Non-pigmented ciliary epithelial cell (primary cell): ENCODE results near the gene NOS1AP.
"Not testable (repeated sequence)": the region's sequence is repeated elsewhere in the genome, so short reads cannot be mapped to it uniquely, and the experiment has no call there.

ENCODE experiments used
- DNase-seq: peaks from one replicate; pipeline ENCODE4 v3.0.0-alpha.2; 2010; ENCODE audit warnings: low read depth

The NOS1AP gene

DNA sequence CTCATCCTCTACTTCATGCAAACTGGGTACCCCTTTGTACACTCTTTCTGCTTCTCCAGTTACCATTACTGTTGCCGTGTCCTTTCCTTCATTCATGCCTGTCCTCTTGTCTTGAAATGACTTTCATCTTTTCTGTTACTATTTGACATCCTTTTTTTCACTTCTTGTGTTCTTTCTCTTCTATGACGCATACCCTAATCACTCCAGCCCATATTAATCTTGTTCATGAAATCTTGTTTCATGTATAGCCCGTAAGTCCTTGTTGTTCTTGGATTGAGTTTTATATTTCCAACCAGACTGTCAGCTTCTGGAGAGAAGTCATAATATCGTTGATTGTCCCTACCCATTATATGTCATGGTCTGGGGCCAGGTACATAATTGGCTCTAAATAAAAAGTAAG is 126.1 kb downstream of the NOS1AP start:
- no peak for DNase-seq

DNA sequence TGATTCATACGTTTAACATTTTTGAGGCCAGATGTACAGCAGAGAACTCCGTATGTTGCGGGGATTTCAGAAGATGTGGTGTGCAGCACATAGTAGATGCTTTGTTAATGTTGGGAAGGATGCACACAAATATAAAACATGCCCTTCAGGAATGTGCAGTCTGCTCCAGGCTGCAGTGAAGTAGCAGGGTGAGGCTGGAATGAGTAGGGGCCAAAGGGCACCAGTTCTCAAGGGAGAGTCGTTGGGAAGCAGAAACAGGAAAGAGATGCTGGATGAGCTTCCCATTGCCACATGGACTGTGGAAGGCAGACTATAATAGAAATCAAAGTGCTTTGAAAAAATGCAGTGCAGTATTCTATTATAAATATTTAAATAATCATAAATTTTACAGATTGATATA is 126.9 kb downstream of the NOS1AP start:
- no peak for DNase-seq

DNA sequence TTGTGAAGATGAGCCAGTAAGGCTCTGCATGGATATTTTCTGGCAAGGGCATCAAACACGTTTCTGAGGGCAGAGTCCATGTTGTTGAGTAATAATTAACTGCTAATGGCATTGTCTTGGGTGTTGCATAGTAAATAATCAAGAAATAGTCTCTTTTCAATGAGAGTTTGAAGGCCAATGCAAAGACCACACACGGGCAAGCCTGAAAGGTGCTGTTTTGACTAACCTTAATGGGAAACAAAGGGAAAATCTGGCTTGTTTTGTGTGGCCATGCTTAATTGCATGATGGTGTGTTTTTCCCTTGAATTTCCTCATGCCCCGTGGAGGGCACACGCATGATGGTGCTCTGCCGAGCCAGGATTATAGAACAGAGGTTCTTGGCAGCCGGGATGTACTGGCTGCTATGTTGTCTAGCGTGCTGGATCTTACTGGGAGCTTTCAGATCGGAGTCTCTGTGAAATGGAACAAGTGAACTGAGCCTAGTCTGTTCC is 127.6 kb downstream of the NOS1AP start:
- DNase-seq, result no peak

DNA sequence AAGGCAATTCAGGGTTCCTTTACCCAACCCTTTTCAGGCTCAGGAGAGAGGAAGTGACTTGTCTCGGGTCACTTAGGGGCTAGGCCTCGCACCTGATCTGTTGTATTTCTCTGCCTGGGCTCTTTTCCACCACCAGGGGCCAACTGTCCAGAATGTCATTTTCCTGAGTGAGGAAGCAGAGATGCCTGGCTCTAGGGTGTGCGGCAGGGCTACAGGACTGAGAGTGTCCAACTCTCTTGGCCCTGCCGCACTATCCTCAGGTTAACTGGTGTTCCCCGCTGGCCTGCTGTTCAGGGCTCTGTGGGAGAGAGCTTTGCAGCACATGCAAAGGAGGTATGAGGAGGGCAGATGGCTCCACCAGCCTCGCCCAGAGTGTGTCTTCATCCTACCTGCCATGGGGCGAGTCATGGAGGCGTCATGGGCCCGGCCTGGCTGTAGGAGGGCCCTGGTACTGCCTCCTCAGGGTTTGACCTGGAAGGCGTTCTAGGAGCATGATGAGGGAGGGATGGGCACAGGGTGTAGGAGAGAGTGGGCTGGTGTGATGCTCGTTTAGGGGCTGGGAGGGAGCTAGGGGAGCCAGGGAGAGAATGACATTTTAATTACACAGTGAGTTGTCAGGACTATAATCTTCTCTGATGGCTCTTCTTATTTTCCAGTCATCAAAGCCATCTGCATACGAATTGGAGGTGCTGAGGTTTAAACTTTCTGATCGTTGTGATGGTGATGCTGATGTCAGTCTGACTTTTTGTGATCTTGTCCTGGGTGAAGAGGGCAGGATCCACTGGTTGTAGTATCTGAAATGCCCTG is 128.3 kb downstream of the NOS1AP start:
- no peak for DNase-seq

DNA sequence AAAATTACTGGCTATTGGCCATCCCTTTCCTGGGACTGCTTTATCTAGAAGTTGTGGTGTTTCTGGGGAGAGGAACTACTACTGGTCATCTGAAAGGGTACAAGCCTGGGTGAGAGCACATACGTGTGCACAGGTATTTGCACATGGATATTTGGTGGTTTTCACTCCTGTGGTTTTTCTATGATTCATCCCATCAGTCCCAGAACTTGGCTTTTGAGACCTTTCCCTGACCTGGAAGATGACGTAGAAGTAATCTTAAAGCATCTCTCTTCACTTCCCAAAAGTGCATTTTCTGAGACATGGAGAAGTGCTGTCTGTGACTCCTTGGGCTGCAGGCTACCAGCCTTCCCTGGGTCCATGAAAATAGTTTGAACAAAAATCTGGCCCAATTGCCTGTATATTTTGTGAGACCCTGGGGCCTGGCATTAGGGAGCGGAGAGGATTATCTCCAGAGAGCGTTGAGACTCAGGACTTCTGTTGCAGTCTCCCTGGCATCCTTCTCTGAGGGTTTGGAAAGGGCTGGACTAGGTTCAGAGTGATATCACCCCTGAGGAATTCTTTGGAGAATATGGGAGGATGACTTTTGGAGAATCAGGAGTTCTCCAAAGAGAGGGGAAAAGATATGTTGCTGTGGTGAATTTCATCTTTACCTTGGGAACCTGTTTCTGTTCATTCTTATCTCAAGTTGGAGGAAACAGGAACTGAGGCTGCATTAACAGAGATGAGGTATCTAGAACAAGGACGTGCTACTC is 130.8 kb downstream of the NOS1AP start:
- no peak for DNase-seq

DNA sequence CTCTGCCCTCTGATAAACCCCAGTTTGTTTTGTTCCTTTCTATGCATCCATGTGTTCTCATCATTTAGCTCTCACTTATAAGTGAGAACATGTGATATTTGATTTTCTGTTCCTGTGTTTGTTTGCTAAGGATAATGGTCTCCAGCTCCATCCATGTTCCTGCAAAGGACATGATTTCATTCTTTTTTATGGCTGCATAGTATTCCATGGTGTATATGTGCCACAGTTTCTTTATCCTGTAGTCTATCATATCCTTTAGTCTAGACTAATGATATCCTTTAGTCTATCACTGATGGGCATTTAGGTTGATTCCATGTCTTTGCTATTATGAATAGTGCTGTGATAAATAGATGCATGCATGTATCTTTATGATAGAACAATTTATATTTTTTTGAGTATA is 131.6 kb downstream of the NOS1AP start:
- not testable (repeated sequence) for DNase-seq

DNA sequence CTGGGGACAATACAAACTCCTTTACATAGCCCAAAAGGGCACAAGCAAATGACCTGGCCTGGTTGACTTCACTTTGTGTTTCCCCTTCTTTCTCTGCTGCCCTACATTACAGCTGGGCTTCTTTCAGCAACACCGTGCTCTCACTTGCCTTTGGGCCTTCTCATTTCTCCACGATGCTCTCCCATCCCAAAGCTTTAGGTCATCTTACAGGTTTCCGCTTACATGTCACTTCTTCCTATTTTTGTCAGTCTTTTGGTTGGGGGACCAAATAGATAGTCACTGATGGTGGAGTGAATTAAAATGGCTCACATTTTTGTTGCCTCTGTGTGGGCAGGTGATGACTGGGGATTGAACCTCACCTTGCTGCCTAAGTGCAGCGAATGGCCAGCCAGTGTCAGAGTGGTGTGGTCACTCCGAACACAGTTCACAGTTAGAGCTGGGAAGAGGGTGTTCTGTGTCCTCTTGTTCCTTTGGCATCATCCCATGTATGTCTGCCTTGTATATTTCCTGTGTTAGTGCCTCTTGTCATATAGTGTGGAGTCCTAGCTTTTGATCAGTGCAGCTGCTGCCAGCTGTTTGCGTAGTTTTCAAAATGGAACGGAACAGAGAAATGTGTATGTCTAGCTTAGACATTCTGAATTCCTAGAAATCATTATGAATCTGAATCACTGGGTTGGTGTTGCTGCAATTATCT is 134.8 kb downstream of the NOS1AP start:
- DNase-seq, result no peak

DNA sequence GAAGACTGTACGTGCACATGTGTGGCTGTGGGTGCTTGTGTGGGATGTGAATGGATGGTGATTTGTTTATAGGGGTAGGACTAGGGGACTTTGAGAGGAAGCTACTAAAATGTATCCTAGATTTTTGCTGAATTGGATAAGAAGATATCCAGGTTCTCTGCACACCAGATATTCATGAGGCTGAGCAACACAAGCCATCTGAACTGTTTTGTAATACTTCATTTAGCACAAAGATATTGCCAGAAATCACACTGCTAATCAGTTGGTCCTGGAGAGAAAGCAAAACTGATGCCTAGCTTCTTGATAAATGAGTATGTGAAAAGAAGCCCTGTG is 135.3 kb downstream of the NOS1AP start:
- no peak for DNase-seq

DNA sequence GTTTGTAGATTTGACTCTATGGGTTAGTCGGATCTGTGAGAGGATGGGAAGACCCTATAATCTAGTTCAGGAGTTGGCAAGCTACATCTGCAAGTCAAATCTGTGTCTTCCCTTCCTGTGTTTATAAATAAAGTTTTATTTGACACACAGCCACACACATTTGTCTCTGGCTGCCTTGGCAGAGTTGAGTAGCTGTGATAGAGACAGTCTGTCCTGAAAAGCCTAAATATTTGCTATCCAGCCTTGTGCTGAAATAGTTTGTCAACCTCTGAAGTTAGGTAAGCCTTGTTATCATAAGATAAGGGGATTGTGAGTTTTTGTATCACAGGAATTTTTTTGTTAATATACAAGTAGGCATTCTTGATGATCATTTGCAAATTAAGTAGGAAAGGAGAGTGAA is 136.8 kb downstream of the NOS1AP start:
- DNase-seq, result no peak

DNA sequence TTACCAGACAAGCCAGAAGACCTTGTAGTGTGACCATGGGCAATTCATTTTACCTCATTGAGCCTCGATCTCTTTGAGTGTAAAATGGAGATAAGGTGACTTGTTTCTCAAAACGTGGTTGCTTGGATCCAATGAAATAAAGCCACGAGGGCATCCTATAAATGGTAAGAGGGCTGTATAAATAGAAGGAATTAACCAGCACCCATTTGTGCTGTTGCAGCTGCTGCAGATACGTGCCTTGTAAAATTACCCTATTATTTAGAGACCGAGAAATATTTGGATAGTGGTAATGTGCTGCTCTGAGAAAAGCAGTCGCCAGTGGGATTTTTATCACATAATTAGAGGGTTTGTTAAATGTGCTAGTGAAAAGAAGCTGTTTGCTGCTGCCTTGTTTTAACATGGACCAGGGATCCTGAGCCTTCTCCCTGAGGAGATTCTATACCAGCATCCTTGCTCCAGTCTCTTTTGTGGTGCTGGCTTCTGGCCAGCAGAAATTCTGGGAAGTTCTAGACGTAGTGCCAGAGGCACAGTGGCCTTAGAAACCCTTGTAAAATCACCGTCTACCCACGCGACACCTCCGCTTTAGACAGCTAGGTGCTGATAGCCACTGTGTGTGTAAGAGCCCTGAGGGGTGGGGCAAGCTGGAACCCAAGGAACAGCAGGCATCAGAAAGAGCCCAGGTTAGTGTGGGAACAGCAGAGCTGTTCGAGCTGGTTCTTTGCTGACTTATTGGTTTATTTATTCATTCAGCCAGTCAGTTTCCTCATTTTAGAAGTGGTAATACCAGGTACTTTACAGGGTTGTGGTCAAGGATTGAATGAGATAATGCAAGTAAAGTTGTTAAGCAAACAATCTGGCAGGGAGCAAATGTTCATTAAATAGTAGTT is 137.5 kb downstream of the NOS1AP start:
- DNase-seq, result no peak

DNA sequence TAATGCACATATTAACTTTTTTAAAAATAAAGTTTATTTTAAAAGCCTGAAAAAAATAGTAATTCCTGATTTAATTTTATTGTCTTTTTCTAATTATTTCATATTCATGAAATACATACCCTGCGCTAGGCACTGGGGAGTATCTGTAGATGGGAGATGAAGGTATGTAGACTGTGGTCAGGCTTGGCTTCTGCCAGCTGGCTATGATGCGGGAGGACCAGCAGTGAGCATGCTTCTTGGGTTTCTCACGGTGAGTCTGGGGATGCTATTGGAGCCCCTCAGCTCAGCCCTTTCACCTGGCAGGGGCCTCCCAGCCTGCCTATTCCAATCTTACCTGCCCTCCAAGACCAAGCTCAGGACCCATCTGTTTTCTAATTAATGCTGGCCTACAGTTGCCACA is 138.4 kb downstream of the NOS1AP start:
- DNase-seq, result no peak

DNA sequence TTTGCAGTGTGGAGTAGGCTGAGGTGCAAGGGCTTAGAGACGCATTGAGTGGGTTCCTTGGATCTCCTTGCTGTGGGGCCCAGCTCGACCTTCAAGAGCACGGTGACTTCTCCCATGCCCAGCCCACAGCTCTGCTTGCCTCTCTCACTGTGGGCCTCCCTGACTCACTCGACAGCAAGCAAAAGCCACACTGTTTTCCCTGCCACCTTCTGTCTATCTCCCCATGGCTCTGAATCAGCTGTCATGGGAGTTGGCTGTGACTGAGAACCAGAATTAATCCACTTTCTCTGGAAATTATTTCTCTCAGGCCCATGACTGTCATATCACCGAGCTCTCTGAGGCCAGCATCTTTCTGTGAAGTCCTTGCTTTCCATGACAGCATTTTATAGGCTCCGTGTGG is 140.7 kb downstream of the NOS1AP start:
- DNase-seq, result no peak

DNA sequence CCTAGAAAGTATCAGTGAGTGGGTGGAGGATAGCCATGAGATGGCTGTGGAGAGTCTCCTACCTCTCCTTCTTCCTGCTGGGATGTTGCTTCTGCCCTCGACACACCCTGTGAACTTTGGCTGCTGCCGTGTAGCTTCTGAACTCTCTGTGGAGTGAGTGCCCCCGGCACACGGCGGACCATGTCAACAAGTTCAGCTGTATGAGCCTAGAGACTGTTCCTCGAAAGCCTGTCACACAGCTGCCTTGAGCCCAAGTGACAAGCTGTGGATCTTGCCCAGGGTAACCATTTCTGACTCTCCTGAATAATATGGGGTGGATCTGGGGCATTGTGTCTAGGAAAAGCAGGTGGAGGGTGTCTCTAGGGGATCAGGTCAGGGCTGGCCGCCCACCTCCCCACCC is 143.2 kb downstream of the NOS1AP start:
- DNase-seq, result no peak

DNA sequence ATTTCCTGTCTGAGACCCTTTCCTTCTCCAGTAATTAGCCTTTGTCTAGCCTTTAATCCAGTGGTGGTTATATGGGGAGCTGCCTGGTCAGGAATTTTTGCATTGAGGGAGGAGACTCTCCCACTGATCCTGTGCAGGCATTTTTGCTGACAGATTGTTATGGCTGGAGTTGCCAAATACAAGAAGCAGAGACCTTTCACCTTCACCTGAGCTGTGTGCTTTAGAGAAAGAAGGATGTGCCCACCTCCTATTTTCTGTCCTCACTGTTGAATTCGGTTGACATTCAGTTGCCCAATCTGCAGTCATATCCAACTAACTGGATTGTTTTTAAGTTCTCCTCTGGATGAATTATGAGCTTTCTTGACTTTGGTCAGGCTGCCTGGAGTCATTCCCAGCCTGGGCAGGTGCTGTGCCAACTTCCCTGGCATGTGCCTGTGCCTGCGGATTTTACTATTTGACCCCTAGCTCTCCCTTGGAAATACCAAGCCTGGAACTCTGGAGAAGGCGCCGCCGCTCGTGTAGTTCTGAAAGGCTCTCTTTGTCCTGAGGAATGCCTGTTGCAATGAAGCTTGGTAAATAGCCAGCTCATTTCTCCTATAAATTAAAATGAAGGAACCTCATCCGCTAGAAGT is 143.9 kb downstream of the NOS1AP start:
- DNase-seq, result no peak

DNA sequence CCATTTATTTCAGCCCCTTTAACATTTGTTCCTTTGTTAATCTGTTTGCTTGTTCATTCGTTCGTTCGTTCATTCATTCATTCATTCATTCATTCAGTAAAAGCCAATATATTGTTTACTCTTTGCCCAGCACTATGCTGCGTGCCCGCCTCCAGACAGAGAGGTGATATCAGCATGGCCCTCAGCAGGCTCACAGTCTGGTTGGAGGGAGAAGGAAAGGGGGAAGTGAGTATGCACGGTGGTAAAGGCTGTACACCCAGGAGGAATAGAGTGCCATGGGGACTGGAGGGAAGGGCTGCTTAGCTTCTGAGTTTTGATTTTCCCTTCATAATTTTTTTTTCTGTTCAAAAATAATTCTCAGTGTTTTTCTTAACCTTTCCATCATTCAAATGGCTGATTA is 144.7 kb downstream of the NOS1AP start:
- no peak for DNase-seq

DNA sequence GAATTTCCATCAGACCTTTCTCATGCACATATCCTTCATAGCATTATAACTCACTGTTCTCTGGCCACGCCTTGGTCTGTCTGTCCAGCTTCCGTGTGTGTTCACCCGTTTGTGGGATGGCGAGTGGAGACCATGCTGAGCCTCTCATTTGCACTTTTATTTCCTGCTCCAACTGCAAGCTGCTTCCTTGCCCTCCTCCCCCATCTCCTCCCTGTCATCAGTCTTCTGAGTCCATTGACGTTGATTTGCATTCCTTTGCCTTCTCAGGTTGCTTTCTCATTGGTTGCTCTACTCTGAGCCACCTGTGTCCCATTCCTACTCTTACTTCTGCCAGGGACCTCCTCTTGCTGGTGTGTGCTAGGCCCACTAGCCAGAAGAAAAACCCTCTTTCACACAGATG is 146.4 kb downstream of the NOS1AP start:
- no peak for DNase-seq

DNA sequence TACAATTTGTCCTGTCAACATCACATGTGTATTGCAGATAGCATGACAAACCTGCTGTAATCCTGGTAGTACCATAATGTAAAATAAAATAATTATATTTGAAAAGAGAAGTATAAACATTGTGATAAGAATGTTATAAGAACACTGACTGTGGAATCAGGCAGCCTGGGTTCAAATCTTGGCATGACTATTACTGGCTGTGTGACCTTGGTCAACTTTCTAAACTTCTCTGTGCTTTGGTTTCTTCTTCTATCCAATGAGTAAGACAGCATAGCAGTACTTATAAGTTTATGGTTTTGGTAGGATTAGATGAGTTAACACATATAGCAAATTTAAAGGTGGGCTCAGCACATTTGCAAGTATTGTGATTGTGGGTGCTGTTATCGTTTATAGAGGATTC is 147.1 kb downstream of the NOS1AP start:
- DNase-seq, result no peak

DNA sequence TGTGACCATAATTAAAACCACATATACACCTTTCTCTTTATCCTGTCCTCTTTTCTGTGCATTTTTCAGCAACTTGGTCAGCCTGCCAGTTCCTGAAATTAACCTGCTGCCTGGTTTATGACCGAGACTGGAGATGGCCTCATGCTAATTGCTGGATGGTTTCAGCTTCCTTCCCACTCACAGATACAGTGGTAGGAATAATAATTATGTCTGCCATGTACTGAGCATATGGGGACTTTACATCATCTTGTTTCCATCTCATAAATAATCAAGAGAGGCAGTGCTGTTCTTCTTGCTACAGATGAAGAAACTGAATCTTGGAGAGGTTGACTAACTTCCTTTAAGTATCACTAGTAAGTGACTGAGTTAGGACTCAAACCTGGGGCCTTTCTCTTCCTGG is 148.2 kb downstream of the NOS1AP start:
- DNase-seq, result no peak

DNA sequence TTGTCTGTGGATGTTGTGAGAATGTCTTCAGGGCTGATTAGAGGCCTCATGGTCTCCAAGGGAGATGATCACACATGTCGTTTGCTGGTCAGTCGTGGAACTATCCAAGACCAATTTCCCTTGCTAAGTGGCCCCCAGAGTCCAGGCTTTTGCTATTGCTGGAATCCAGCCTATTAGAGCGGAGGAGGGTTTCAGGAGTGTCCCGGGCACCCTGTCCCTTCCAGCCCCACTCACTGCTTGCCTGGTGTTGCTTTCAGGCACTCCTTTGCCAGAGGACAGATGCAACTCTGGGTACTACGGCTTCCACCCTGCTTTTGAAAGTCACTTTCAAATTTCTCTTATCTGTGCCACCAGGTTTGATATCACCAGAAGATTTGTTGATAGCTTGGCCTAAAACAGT is 149.1 kb downstream of the NOS1AP start:
- no peak for DNase-seq

DNA sequence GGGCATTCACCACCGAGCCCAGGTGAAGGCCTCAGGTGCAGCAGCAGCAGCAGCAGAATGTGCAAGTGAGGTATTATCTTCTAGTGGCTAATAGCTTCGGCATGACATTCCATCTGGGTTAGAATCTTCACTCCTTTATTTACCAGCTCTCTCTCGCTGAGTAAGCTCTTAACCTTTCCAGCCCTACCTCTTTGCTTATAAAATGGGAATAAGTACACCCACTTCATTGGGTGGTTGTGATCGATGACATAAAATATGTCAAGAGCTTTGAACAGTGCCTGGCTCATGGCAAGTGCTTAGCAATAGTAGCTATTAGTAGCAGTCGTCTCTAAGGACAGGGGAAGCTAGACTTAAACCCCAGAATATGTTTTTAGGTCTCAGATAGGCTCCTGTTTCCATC is 149.5 kb downstream of the NOS1AP start:
- DNase-seq, result no peak

DNA sequence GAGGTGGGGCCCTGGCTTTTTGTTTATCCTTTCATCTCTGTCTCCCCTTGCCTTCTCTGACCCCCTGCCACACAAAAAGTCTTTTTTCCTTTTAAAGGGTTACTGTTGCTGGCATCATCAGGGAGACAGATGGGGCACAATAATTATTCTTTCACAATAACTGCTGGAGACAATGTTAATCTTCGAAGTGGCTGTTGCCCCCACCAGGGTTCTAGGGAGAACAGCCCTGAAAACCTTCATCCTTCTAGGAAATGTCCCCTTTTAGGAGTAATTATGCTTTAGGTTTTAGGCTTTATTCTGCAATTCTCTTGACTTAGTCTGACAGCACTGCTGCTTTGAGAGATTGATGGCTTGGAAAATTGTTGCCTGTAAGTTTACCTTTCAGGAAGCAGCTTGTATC is 150.0 kb downstream of the NOS1AP start:
- no peak for DNase-seq
